Ishikawa (cell line): ENCODE data around the gene XRCC3.

Experiments
- CEBPB ChIP-seq: IDR thresholded peaks from 2 replicates; pipeline ENCODE4 v1.6.1; 2012
- CREB1 ChIP-seq: IDR thresholded peaks from 2 replicates; pipeline ENCODE4 v1.6.1; 2012; ENCODE audit warnings: low read depth
- EGR1 ChIP-seq: IDR thresholded peaks from 2 replicates; pipeline ENCODE4 v1.6.1; 2012
- EP300 ChIP-seq: IDR thresholded peaks from 2 replicates; pipeline ENCODE4 v1.6.1; 2012; ENCODE audit warnings: borderline replicate concordance
- FOXM1 ChIP-seq: IDR thresholded peaks from 2 replicates; pipeline ENCODE4 v1.6.1; 2012; ENCODE audit warnings: low read depth, borderline replicate concordance
- NFIC ChIP-seq: IDR thresholded peaks from 2 replicates; pipeline ENCODE4 v1.6.1; 2012
- RAD21 ChIP-seq: IDR thresholded peaks from 2 replicates; pipeline ENCODE4 v1.6.1; 2012; ENCODE audit warnings: low read depth
- REST ChIP-seq: IDR thresholded peaks from 2 replicates; pipeline ENCODE4 v1.6.1; 2012; ENCODE audit warnings: low read depth, mild to moderate bottlenecking
- TAF1 ChIP-seq: IDR thresholded peaks from 2 replicates; pipeline ENCODE4 v1.6.1; 2012; ENCODE audit warnings: low read depth, mild to moderate bottlenecking
- TCF12 ChIP-seq: IDR thresholded peaks from 2 replicates; pipeline ENCODE4 v1.6.1; 2012; ENCODE audit warnings: low read depth
- TEAD4 ChIP-seq: IDR thresholded peaks from 2 replicates; pipeline ENCODE4 v1.6.1; 2012
- USF1 ChIP-seq: IDR thresholded peaks from 2 replicates; pipeline ENCODE4 v1.6.1; 2012
- YY1 ChIP-seq: IDR thresholded peaks from 2 replicates; pipeline ENCODE4 v1.6.1; 2012; ENCODE audit warnings: low read depth
- ZBTB7A ChIP-seq: IDR thresholded peaks from 2 replicates; pipeline ENCODE4 v1.6.1; 2012; ENCODE audit warnings: low read depth
- TF ChIP-seq, protein P1 (sequence below): IDR thresholded peaks from 2 replicates; pipeline ENCODE4 v1.6.1; 2012

XRCC3 gene

DNA sequence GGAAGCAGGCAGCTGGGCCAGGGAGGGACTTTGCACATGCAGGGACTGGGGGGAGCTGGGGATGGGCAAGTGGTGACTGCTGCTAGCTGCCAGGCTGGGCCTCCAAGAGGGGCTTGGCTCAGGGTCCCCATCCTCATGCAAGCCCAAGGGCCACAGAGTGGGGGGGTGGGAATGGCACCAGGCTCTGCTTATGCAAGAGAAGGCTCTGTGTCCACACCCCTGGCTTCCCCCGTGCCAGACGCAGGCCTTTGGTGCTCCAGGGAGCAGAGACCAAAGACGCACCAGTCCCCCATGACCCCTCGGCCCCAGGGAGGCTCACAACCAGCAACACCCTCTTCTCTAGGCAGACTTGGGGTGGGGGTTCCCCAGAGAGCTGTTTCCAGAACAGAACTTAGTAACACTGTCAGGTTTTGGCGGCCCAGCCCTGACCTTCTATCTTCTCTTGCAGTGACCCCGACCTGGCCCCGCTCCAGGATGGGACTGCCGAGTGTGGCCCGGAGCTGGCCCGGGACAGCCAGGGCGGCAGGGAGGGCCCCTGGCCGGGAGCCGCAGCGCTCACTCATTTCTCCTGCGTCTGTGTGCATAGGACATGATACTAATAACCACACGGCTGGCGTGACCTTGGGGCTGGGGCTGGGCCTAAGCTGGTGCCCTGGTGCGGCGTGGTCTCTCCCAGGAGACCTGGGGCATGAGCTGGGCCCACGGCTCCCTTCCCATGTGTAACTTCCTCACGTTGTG is 14.3 kb downstream of the XRCC3 start:
- TF ChIP-seq ZBTB7A = no peak
- TF ChIP-seq TAF1 = no peak
- no peak for TF ChIP-seq CREB1
- TF ChIP-seq TCF12 = no peak
- no peak for TF ChIP-seq FOXM1
- no peak for TF ChIP-seq RAD21

- no peak for TF ChIP-seq REST
- TF ChIP-seq ZBTB7A = no peak
- TF ChIP-seq CEBPB = no peak
- no peak for TF ChIP-seq USF1
- TF ChIP-seq YY1 = no peak
- no peak for TF ChIP-seq TAF1
- no peak for TF ChIP-seq RAD21
- no peak for TF ChIP-seq TCF12
- TF ChIP-seq CREB1 = no peak
- TF ChIP-seq TEAD4 = no peak
- TF ChIP-seq FOXM1 = no peak
- TF ChIP-seq EP300 = no peak
- no peak for TF ChIP-seq NFIC
- TF ChIP-seq, protein P1, sequence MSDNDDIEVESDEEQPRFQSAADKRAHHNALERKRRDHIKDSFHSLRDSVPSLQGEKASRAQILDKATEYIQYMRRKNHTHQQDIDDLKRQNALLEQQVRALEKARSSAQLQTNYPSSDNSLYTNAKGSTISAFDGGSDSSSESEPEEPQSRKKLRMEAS = no peak
- TF ChIP-seq EGR1 = no peak
These were observed 15.1 kb downstream of the XRCC3 start for GRCh38 chr14:103699901-103700752.

DNA sequence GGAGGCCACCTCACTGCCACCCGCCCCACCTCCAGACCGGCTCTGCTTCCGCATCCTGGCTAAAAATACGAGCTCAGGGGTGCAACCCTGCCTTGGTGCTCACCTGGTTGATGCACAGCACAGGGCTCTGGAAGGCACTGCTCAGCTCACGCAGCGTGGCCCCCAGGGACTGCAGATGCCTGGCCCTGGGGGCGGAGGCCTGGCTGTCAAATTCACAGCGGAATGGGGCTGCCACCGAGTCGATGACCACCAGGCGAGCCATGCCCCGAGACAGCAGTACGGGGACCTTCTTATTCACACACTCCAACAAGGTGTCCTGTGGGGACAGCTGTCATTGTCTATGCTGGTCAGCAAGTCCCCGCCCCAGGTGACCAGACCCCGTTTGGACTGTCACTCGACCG is 16.0 kb downstream of the XRCC3 start:
- TF ChIP-seq FOXM1 (no peak), EGR1 (no peak), REST (no peak), TEAD4 (no peak), NFIC (no peak), TAF1 (no peak), EP300 (no peak), RAD21 (no peak), ZBTB7A (no peak), TCF12 (no peak), CEBPB (no peak), CREB1 (no peak), YY1 (no peak), USF1 (no peak)
- TF ChIP-seq, protein P1 = no peak

GRCh38 chr14:103698380-103699260 is 16.6 kb downstream of the XRCC3 start:
- TF ChIP-seq, protein P1 = peak; percentile 75; the same call in 1 of the 2 replicates
- TF ChIP-seq NFIC (peak; percentile 34; the same call in 1 of the 2 replicates), FOXM1 (no peak)
